Trophoblast cell (in vitro differentiated cells and primary cell): ENCODE measurements around the gene ARPP21.

Experiments used
- DNase-seq, 2 donors: peaks; one replicate each; pipeline ENCODE4 v3.0.0-alpha.2; 2016
- H2AFZ ChIP-seq: 2 replicates; pipeline ENCODE4 v1.6.1; 2013; ENCODE audit warnings: low read length, moderate library complexity, mild to moderate bottlenecking; ENCODE audit not compliant: insufficient read depth, poor library complexity
- H2AK5ac ChIP-seq: 2 replicates; pipeline ENCODE4 v1.6.1; 2013; ENCODE audit warnings: mild to moderate bottlenecking, low read length
- H2BK120ac ChIP-seq: 2 replicates; pipeline ENCODE4 v1.6.1; 2013; ENCODE audit warnings: low read length, mild to moderate bottlenecking, moderate library complexity; ENCODE audit not compliant: insufficient read depth, poor library complexity
- H2BK12ac ChIP-seq: 2 replicates; pipeline ENCODE4 v1.6.1; 2013; ENCODE audit warnings: mild to moderate bottlenecking, low read length, moderate library complexity
- H2BK5ac ChIP-seq: 2 replicates; pipeline ENCODE4 v1.6.1; 2013; ENCODE audit warnings: low read length, low read depth, moderate library complexity, mild to moderate bottlenecking; ENCODE audit not compliant: poor library complexity
- H3K14ac ChIP-seq: 2 replicates; pipeline ENCODE4 v1.6.1; 2013; ENCODE audit warnings: mild to moderate bottlenecking, low read length
- H3K18ac ChIP-seq: 2 replicates; pipeline ENCODE4 v1.6.1; 2013; ENCODE audit warnings: mild to moderate bottlenecking, low read length
- H3K23ac ChIP-seq: 2 replicates; pipeline ENCODE4 v1.6.1; 2013; ENCODE audit warnings: low read length
- H3K27ac ChIP-seq: 2 replicates; pipeline ENCODE4 v1.5.1; 2013; ENCODE audit warnings: low read depth, mild to moderate bottlenecking, inconsistent platforms, low read length, moderate library complexity
- H3K27me3 ChIP-seq: 2 replicates; pipeline ENCODE4 v1.6.1; 2013; ENCODE audit warnings: inconsistent platforms, mild to moderate bottlenecking, low read length, moderate library complexity; ENCODE audit not compliant: insufficient read depth
- H3K36me3 ChIP-seq, 2 experiments: 1 replicate in 1 of 2; 2 replicates in 1 of 2; pipeline ENCODE4 v1.6.1; 2013; ENCODE audit warnings: low read length in 2 of 2, mild to moderate bottlenecking in 2 of 2, moderate library complexity in 1 of 2; ENCODE audit not compliant: insufficient read depth in 2 of 2, control insufficient read depth in 1 of 2
- H3K4ac ChIP-seq: 2 replicates; pipeline ENCODE4 v1.6.1; 2013; ENCODE audit warnings: low read depth, mild to moderate bottlenecking, low read length, moderate library complexity
- H3K4me1 ChIP-seq, 2 experiments: 1 replicate in 1 of 2; 2 replicates in 1 of 2; pipeline ENCODE4 v1.6.1; 2013; ENCODE audit warnings: low read length in 2 of 2, mild to moderate bottlenecking in 2 of 2, moderate library complexity in 1 of 2; ENCODE audit not compliant: insufficient read depth in 2 of 2, control insufficient read depth in 1 of 2
- H3K4me2 ChIP-seq: 2 replicates; pipeline ENCODE4 v1.6.1; 2013; ENCODE audit warnings: inconsistent platforms, mild to moderate bottlenecking, low read length, moderate library complexity
- H3K4me3 ChIP-seq: 2 replicates; pipeline ENCODE4 v1.5.1; 2013; ENCODE audit warnings: mild to moderate bottlenecking, low read depth, low read length, inconsistent platforms
- H3K79me1 ChIP-seq: one replicate; pipeline ENCODE4 v1.6.1; 2013; ENCODE audit warnings: low read length
- H3K79me2 ChIP-seq: 2 replicates; pipeline ENCODE4 v1.6.1; 2013; ENCODE audit warnings: low read length, mild to moderate bottlenecking; ENCODE audit not compliant: control insufficient read depth, insufficient read depth, poor library complexity
- H3K9ac ChIP-seq: 2 replicates; pipeline ENCODE4 v1.6.1; 2013; ENCODE audit warnings: mild to moderate bottlenecking, low read length
- H3K9me3 ChIP-seq: 2 replicates; pipeline ENCODE4 v1.6.1; 2013; ENCODE audit warnings: low read depth, mild to moderate bottlenecking, control low read depth, inconsistent platforms, low read length; ENCODE audit not compliant: insufficient read depth
- H4K12ac ChIP-seq: 2 replicates; pipeline ENCODE4 v1.6.1; 2013; ENCODE audit warnings: low read depth, mild to moderate bottlenecking, low read length, moderate library complexity
- H4K8ac ChIP-seq: 2 replicates; pipeline ENCODE4 v1.6.1; 2013; ENCODE audit warnings: low read depth, mild to moderate bottlenecking, low read length, moderate library complexity
- H4K91ac ChIP-seq: one replicate; pipeline ENCODE4 v1.6.1; 2013; ENCODE audit warnings: low read depth, mild to moderate bottlenecking, low read length, moderate library complexity
- WGBS: extraction: QIAGEN DNeasy Blood & Tissue Kit; methylation state at CpG from one replicate; pipeline ENCODE4 v1.1.7; 2013; ENCODE audit warnings: missing lambda C conversion rate; ENCODE audit not compliant: insufficient read length, insufficient coverage; ENCODE audit errors: extremely low coverage; 5-methylcytosine and 5-hydroxymethylcytosine counted together

The ARPP21 gene

DNA sequence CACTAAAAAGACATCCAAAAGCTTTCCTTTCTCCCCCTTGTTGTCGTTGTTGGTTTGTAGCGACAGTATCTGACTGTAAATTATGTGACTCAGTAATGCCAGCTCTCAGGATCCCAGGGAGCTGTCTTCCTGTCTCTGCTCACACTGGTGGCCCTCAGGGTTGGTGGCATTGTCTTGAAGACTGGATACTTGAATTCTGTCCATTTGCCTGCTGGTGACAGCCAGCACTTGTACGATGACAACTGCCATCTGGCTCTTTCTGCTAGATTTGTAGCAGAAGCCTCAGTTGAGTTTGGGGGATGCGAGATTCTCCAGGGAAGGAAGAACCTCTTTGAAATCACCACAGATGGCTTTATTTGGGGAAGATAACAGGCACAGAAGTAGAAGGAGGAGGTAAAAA, 120.8 kb downstream of the ARPP21 start:
- Histone ChIP-seq H3K79me2 (no peaks in the 10 kb centered on the region), H2AFZ (no peak overlapping the region), H3K23ac (no peak overlapping the region), H3K9me3 (no peaks in the 10 kb centered on the region), H2AK5ac (no peak overlapping the region), H4K91ac (no peak overlapping the region), H2BK12ac (no peak overlapping the region), H3K36me3 (no peaks in the 10 kb centered on the region), H3K27me3 (no peaks in the 10 kb centered on the region), H3K4ac (no peak overlapping the region), H4K8ac (no peak overlapping the region), H3K4me1 (no peaks in the 10 kb centered on the region), H3K4me3 (no peak overlapping the region), H3K9ac (no peak overlapping the region), H3K14ac (no peak overlapping the region), H2BK5ac (no peak overlapping the region), H3K18ac (no peak overlapping the region), H3K79me1 (no peaks in the 10 kb centered on the region), H4K12ac (no peak overlapping the region), H3K27ac (no peak overlapping the region), H2BK120ac (no peak overlapping the region), H3K4me2 (no peak overlapping the region)
- WGBS: no CpG with 5 or more reads among the region's 4 CpGs
- DNase-seq: no peak

DNA sequence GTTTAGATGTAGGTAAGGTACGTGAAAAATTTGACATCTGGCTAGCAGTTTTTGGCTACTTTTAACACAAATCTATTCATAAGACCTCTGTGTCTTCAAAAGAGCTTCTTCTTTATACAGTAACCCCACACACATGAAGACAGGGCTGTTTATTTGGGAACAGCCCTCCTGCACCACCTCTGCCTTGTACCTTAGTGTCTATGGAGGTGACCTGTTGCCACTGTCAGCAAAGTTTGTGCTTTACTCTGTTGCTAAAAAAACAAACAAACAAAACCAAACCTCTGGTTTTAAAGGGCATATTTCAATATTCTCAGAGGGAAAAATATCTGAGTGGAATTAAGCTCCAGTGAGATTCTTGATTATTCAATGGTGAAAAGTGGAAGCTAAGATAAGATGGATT, 122.0 kb downstream of the ARPP21 start:
- Histone ChIP-seq H2BK120ac (no peak overlapping the region), H3K4me2 (no peak overlapping the region), H4K12ac (no peak overlapping the region), H2AK5ac (no peak overlapping the region), H3K4ac (no peak overlapping the region), H3K4me3 (no peak overlapping the region), H3K79me2 (no peaks in the 10 kb centered on the region), H3K27ac (no peak overlapping the region), H3K79me1 (no peaks in the 10 kb centered on the region), H3K36me3 (no peaks in the 10 kb centered on the region), H3K9me3 (no peaks in the 10 kb centered on the region), H4K91ac (no peak overlapping the region), H3K9ac (no peak overlapping the region), H2AFZ (no peak overlapping the region), H3K14ac (no peak overlapping the region), H4K8ac (no peak overlapping the region), H3K18ac (no peak overlapping the region), H2BK12ac (no peak overlapping the region), H3K23ac (no peak overlapping the region), H2BK5ac (no peak overlapping the region), H3K4me1 (no peaks in the 10 kb centered on the region), H3K27me3 (no peaks in the 10 kb centered on the region)
- DNase-seq: no peak
- no CpG with 5 or more reads among the region's 1 CpG for WGBS

DNA sequence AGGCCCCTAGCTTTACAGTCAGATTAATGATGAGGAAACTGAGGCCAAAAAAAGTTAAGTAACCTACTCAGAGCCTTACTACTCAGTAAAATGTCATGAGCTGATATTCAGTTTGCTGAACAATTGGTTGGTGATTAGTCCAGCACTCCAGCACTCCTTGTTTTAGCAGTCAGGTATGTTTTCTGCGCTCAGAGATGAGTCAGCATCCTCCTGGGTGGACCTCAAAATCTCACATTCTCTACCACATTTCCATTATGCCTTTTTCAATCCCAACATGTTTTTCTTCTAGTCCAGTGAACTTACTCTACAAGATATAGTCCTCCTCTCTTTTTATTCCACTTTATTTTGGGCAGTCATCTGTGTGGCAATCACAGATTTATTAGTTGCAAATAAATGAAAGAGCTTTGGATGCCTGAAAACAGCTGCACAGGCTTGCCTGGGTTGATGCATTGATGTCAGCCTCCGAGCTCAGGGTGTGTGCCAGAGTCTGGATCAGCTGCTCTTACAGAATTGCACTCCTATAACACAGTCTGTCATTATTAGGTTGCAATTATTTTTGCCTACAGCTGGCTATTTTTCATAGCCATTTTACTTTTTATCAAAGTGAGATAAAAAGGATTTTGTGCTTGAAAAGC, 133.2 kb downstream of the ARPP21 start:
- Histone ChIP-seq H3K14ac (no peak overlapping the region), H3K27ac (no peak overlapping the region), H3K36me3 (no peaks in the 10 kb centered on the region), H2AK5ac (no peak overlapping the region), H3K23ac (no peak overlapping the region), H3K9me3 (no peaks in the 10 kb centered on the region), H2AFZ (no peak overlapping the region), H4K8ac (no peak overlapping the region), H2BK120ac (no peak overlapping the region), H3K27me3 (no peaks in the 10 kb centered on the region), H3K79me2 (no peaks in the 10 kb centered on the region), H2BK5ac (no peak overlapping the region), H3K4ac (no peak overlapping the region), H3K4me2 (no peak overlapping the region), H4K12ac (no peak overlapping the region), H3K4me3 (no peak overlapping the region), H3K9ac (no peak overlapping the region), H2BK12ac (no peak overlapping the region), H3K79me1 (no peaks in the 10 kb centered on the region), H3K4me1 (no peaks in the 10 kb centered on the region), H4K91ac (no peak overlapping the region), H3K18ac (no peak overlapping the region)
- no peak for DNase-seq
- no CpG with 5 or more reads among the region's 2 CpGs for WGBS

DNA sequence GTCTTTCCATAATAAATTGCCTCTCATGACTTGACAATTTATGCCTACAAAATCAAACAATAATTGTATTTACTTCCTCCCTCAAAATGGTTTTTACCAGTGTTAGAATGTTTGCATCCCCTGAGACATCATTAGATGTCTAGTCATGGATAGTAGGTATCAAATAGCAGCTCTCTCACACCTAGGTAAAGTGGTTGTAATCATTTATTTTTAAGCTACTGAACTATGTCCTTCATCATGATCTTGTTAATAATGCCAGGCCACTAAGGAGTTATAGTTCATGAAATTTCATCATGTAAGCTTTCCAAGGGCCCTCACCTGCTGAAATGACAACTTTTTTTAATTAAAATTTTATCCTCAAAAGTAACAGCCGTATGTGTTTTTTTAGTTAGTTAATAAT, 134.1 kb downstream of the ARPP21 start:
- Histone ChIP-seq H3K27ac (no peak overlapping the region), H3K79me2 (no peaks in the 10 kb centered on the region), H2BK5ac (no peak overlapping the region), H3K18ac (no peak overlapping the region), H4K12ac (no peak overlapping the region), H3K27me3 (no peaks in the 10 kb centered on the region), H3K9me3 (no peaks in the 10 kb centered on the region), H2AFZ (no peak overlapping the region), H3K23ac (no peak overlapping the region), H2BK120ac (no peak overlapping the region), H3K4me2 (no peak overlapping the region), H3K4me1 (no peaks in the 10 kb centered on the region), H2BK12ac (no peak overlapping the region), H3K4ac (no peak overlapping the region), H3K4me3 (no peak overlapping the region), H3K36me3 (no peaks in the 10 kb centered on the region), H2AK5ac (no peak overlapping the region), H4K8ac (no peak overlapping the region), H4K91ac (no peak overlapping the region), H3K9ac (no peak overlapping the region), H3K79me1 (no peaks in the 10 kb centered on the region), H3K14ac (no peak overlapping the region)
- no CpG with 5 or more reads among the region's 1 CpG for WGBS
- no peak for DNase-seq
